ENCODE measurements around the gene NFKBIB. TPM values are rescaled to one million over a fixed set of nuclear protein-coding genes. Genes with fewer than 3 reads are reported as not detected.

NFKBIB gene
- total and polyA plus RNA-seq, 2 of the 8 experiments (the other 6 are each of a cell fraction or from before 2014, with no cell fraction given) = 37.3 to 44.1 TPM

DNA sequence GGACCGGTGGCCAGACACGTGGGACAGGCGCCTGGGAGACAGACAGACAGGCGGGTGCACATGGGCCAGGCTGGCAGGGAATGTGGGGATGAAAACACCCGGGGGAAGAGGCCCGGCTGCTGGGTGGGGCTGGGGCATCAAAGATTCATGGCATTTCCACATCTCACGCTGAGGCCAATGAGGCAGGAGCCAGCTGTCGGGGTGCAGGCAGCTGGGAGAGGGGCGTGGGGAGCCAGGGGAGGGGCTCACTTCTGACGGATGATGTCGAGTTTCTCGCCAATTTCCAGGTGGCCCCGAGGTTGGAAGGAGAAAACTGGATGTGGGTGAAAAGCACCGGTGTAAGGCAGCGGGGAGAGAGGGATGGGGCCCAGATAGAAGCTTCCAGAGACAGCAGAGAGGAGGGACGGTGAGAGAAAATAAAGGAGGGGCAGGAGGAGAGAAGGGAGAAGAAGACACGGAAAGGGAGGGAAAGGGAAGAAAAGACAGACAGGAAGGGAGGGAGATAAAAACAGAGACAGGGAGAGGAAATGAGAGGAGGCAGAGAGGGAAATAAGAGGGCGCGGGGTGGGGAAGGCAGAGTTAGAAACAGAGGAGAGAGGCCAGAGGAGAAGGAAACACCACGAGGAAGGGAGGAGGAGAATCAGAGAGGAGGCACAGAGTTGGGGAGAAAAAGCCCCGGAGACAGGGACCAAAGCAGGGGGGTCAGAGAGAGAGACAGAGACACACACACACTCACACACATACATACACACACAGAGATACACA is 20.2 kb downstream of the NFKBIB start (continued):
- TF ChIP-seq, protein P1, sequence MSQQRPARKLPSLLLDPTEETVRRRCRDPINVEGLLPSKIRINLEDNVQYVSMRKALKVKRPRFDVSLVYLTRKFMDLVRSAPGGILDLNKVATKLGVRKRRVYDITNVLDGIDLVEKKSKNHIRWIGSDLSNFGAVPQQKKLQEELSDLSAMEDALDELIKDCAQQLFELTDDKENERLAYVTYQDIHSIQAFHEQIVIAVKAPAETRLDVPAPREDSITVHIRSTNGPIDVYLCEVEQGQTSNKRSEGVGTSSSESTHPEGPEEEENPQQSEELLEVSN (IDR thresholded peaks at IDR 0.05) = no peak
- no peak for TF ChIP-seq SIRT6 (IDR thresholded peaks at IDR 0.05; ENCODE audit: low read length)

Measured in H1 (cell line).